Body of pancreas (tissue), 4 donors: Measurements from ENCODE around the gene CAMK2B.

Source experiments
- POLR2A ChIP-seq, 3 donors: fragments of 450-650 bp; IDR thresholded peaks; one replicate each; pipeline ENCODE4 v1.6.1; 2016; ENCODE audit warnings: antibody characterized with exemption in 3 of 3, mild to moderate bottlenecking in 2 of 3
- TF ChIP-seq, protein P1 (sequence below), 7 experiments: fragments of 450-650 bp in 4 of 7; fragments of 200-600 bp in 3 of 7; sonication (generic) in 3 of 7; IDR thresholded peaks; one replicate each; pipeline ENCODE4 v1.5.1; 2016 to 2019; ENCODE audit warnings: antibody characterized with exemption in 7 of 7

DNA sequence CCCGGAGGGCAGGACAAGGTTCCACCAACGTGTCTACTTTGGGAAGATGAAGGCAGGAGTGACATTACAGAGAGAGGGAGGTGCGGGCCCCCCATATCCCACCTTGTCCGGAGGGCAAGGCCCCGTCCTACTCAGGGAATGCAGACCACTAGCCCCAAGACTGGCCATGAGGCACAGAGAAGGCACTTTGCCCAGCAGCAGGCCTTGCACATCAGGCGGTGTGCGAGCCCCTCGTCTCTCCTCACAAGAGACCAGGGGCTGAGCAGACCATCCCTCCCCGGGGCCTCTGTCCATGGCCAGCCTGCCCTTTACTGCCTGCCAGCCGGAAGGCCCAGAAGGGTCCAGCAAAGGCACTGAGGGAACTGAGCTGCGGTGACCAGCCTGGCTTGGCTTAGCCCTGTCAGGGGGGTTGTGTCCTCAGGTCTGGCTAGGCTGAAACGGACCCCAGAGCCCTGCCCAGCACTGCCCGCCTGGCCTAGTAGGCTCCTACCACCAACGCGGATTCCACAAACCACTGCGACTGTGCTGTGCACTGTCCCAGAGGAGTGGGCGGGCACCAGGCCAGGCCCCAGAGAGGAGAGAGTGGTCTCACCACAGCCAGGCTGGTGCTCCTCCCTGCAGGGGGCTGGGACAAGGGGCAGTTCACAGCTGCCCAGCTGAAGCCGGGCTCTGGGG lies 16.7 kb downstream of the CAMK2B start:
- TF ChIP-seq, protein P1, sequence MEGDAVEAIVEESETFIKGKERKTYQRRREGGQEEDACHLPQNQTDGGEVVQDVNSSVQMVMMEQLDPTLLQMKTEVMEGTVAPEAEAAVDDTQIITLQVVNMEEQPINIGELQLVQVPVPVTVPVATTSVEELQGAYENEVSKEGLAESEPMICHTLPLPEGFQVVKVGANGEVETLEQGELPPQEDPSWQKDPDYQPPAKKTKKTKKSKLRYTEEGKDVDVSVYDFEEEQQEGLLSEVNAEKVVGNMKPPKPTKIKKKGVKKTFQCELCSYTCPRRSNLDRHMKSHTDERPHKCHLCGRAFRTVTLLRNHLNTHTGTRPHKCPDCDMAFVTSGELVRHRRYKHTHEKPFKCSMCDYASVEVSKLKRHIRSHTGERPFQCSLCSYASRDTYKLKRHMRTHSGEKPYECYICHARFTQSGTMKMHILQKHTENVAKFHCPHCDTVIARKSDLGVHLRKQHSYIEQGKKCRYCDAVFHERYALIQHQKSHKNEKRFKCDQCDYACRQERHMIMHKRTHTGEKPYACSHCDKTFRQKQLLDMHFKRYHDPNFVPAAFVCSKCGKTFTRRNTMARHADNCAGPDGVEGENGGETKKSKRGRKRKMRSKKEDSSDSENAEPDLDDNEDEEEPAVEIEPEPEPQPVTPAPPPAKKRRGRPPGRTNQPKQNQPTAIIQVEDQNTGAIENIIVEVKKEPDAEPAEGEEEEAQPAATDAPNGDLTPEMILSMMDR (IDR thresholded peaks at IDR 0.05) = no peak
- no peak for TF ChIP-seq POLR2A (IDR thresholded peaks at IDR 0.05)
